B cell (primary cell): Measurements from ENCODE around the gene TBC1D1. TPM values are rescaled to one million over a fixed set of nuclear protein-coding genes. Genes with fewer than 3 reads are reported as not detected.

Experiments
- ATAC-seq: fragments of 200-7000 bp; cut with Tn5 transposase; one replicate; pipeline ENCODE4 v1.10.0; 2021; ENCODE audit warnings: low read depth, mild to moderate bottlenecking, moderate number of reproducible peaks, moderate library complexity
- CTCF ChIA-PET: fragments of 350-600 bp; sonication (Branson Sonifier 250); formaldehyde crosslinking; loops from one replicate; lab custom pipeline; 2021; ENCODE audit warnings: antibody characterized with exemption, inconsistent platforms; lab: Charles Lee
- POLR2A ChIA-PET: fragments of 350-600 bp; sonication (Branson Sonifier 250); formaldehyde crosslinking; loops from one replicate; lab custom pipeline; 2021; ENCODE audit warnings: antibody characterized with exemption; lab: Charles Lee
- DNase-seq: peaks from one replicate; pipeline ENCODE4 v3.0.0; 2013
- H2AFZ ChIP-seq: 2 replicates; pipeline ENCODE4 v1.6.1; 2012; ENCODE audit warnings: mild to moderate bottlenecking, low read depth, low read length; ENCODE audit not compliant: insufficient read depth, poor library complexity, severe bottlenecking
- H3K27ac ChIP-seq, 2 donors: 1 replicate in 1 of 2; 2 replicates in 1 of 2; pipeline ENCODE4 v1.5.1; 2012 to 2013; ENCODE audit warnings: low read length in 2 of 2, mild to moderate bottlenecking in 2 of 2, moderate library complexity in 1 of 2
- H3K27me3 ChIP-seq, 4 experiments: fragments of 200-600 bp in 1 of 4; sonication (generic) in 1 of 4; replicated peaks in 1 of 4; 1 replicate in 2 of 4; 2 replicates in 2 of 4; pipeline versions ENCODE4 v1.6.1 to v1.7.0; 2013 to 2016; ENCODE audit warnings: low read length in 3 of 4, mild to moderate bottlenecking in 2 of 4, mixed read lengths in 1 of 4, moderate library complexity in 1 of 4; ENCODE audit not compliant: insufficient read depth in 4 of 4, control insufficient read depth in 3 of 4; ENCODE audit errors: control extremely low read depth in 1 of 4
- H3K36me3 ChIP-seq, 2 experiments: replicated peaks in 1 of 2; 1 replicate in 1 of 2; 2 replicates in 1 of 2; pipeline versions ENCODE4 v1.6.1 to v1.7.1; 2013; ENCODE audit warnings: low read length in 1 of 2; ENCODE audit not compliant: insufficient read depth in 2 of 2, control insufficient read depth in 1 of 2; ENCODE audit errors: control extremely low read depth in 1 of 2, extremely low read depth in 1 of 2
- H3K4me1 ChIP-seq, 2 donors: fragments of 200-600 bp in 1 of 2; sonication (generic) in 1 of 2; 1 replicate in 1 of 2; 2 replicates in 1 of 2; pipeline versions ENCODE4 v1.5.1 to v1.6.1; 2013 to 2017; ENCODE audit warnings: low read length in 2 of 2; ENCODE audit not compliant: control insufficient read depth in 2 of 2, insufficient read depth in 2 of 2
- H3K4me2 ChIP-seq: replicated peaks from 2 replicates; pipeline ENCODE3; 2012; ENCODE audit warnings: mild to moderate bottlenecking, low read depth, low read length; ENCODE audit not compliant: poor library complexity, severe bottlenecking
- H3K4me3 ChIP-seq, 5 experiments: fragments of 200-600 bp in 1 of 5; sonication (generic) in 1 of 5; 1 replicate in 3 of 5; 2 replicates in 2 of 5; pipeline versions ENCODE4 v1.5.1 to v1.7.0; 2011 to 2016; ENCODE audit warnings: low read length in 4 of 5, mild to moderate bottlenecking in 4 of 5, low read depth in 2 of 5, control low read depth in 1 of 5, moderate library complexity in 1 of 5; ENCODE audit not compliant: insufficient read depth in 1 of 5; ENCODE audit errors: control extremely low read depth in 1 of 5, extremely low read depth in 1 of 5
- H3K79me2 ChIP-seq: fragments of 200-600 bp; sonication (generic); one replicate; pipeline ENCODE4 v1.6.0; 2016; ENCODE audit warnings: low read length; ENCODE audit not compliant: control insufficient read depth, insufficient read depth
- H3K9ac ChIP-seq: fragments of 200-600 bp; sonication (generic); 2 replicates; pipeline ENCODE4 v1.6.1; 2017; ENCODE audit warnings: mild to moderate bottlenecking, low read length, moderate library complexity
- H3K9me3 ChIP-seq, 3 donors: one replicate each; pipeline versions ENCODE4 v1.6.1 to v1.7.1; 2013; ENCODE audit warnings: low read length in 2 of 3; ENCODE audit not compliant: control insufficient read depth in 2 of 3, insufficient read depth in 1 of 3; ENCODE audit errors: control extremely low read depth in 1 of 3
- H4K20me1 ChIP-seq: 2 replicates; pipeline ENCODE4 v1.6.0; 2012; ENCODE audit warnings: mild to moderate bottlenecking, low read length; ENCODE audit not compliant: insufficient read depth, control insufficient read depth, poor library complexity, severe bottlenecking
- H3K27ac Mint-ChIP-seq: one replicate; pipeline ENCODE4 v1.8.0; 2021; ENCODE audit warnings: mixed read lengths
- H3K27me3 Mint-ChIP-seq: one replicate; pipeline ENCODE4 v1.8.0; 2021; ENCODE audit warnings: mixed read lengths
- H3K4me1 Mint-ChIP-seq: one replicate; pipeline ENCODE4 v1.8.0; 2021; ENCODE audit warnings: mixed read lengths
- H3K4me3 Mint-ChIP-seq: one replicate; pipeline ENCODE4 v1.8.0; 2021; ENCODE audit warnings: mixed read lengths
- H3K9me3 Mint-ChIP-seq: one replicate; pipeline ENCODE4 v1.8.0; 2022; ENCODE audit warnings: mixed read lengths; ENCODE audit not compliant: insufficient read depth
- EZH2 ChIP-seq: IDR thresholded peaks from 2 replicates; pipeline ENCODE4 v1.6.1; 2012; ENCODE audit warnings: borderline replicate concordance, low read depth, mild to moderate bottlenecking, moderate library complexity, low read length; ENCODE audit not compliant: insufficient read depth, poor library complexity, severe bottlenecking
- WGBS: methylation state at CpG from one replicate; pipeline ENCODE4 v1.1.5; 2013; ENCODE audit warnings: missing lambda C conversion rate; ENCODE audit not compliant: insufficient coverage; 5-methylcytosine and 5-hydroxymethylcytosine counted together
- intact Hi-C: fragments of 100-400 bp; cut with micrococcal nuclease; formaldehyde crosslinking; loops from one replicate; pipeline ENCODE4 v1.10.0; 2022
- polyA plus RNA-seq: library from polyadenylated mRNA; depleted of rRNA; stranded (reverse); fragments of >200 nt; gene quantifications from 2 replicates; pipeline ENCODE4 v1.2.3, GENCODE V29; 2012
- total RNA-seq, 2 donors: library from RNA; stranded (reverse); fragments of 120-200 nt in 1 of 2; gene quantifications; 1 replicate in 1 of 2; 2 replicates in 1 of 2; pipeline versions ENCODE4 v1.2.3 to v1.2.4, GENCODE V29; 2013 to 2022
- TF ChIP-seq, protein P1 (sequence below): fragments of 200-600 bp; IDR thresholded peaks from one replicate; pipeline ENCODE4 v1.8.0; 2022; ENCODE audit warnings: antibody characterized with exemption, mild to moderate bottlenecking

Gene TBC1D1
- total and polyA plus RNA-seq, 2 donors (not counting 1 experiment from before 2014, with no cell fraction given), result 88.2 to 98.7 TPM

GRCh38 chr4:38179690-38180377, 288.9 kb downstream of the TBC1D1 start:
- Mint-ChIP-seq H3K4me3 (no peak overlapping the region), H3K9me3 (no peaks in the 10 kb centered on the region), H3K27me3 (peaks cover 6% of the 10 kb centered on the region), H3K4me1 (peaks cover 29% of the 10 kb centered on the region), H3K27ac (no peak overlapping the region)
- intact Hi-C loops, result loop anchor here (1.0 to 5.0 kb wide), 9 partner anchors 48 to 957 kb away; partner anchors contain the start of gene TLR6
- H3K4me3 ChIP-seq, result no peak overlapping the region
- CTCF ChIA-PET, result interaction anchor here (0.6 to 10.7 kb wide), 77 partner anchors 8 to 1002 kb away, joined by 3 to 297 read pairs (median 4); partner anchors contain the start of genes FAM114A1, TLR1 and TLR10
- H3K79me2 ChIP-seq, result no peaks in the 10 kb centered on the region
- peaks cover 0 to 5% (median 0%) of the 10 kb centered on the region in 3 donors for H3K9me3 ChIP-seq
- H4K20me1 ChIP-seq, result no peaks in the 10 kb centered on the region
- ATAC-seq (peak; percentile 80), DNase-seq (peak; percentile 79)
- no peak overlapping the region for H3K27ac ChIP-seq
- no peak overlapping the region for H2AFZ ChIP-seq
- H3K4me2 ChIP-seq, result no peak overlapping the region
- peaks cover 24 to 31% of the 10 kb centered on the region in 2 donors for H3K4me1 ChIP-seq
- H3K36me3 ChIP-seq, result no peaks in the 10 kb centered on the region
- TF ChIP-seq, protein P1, sequence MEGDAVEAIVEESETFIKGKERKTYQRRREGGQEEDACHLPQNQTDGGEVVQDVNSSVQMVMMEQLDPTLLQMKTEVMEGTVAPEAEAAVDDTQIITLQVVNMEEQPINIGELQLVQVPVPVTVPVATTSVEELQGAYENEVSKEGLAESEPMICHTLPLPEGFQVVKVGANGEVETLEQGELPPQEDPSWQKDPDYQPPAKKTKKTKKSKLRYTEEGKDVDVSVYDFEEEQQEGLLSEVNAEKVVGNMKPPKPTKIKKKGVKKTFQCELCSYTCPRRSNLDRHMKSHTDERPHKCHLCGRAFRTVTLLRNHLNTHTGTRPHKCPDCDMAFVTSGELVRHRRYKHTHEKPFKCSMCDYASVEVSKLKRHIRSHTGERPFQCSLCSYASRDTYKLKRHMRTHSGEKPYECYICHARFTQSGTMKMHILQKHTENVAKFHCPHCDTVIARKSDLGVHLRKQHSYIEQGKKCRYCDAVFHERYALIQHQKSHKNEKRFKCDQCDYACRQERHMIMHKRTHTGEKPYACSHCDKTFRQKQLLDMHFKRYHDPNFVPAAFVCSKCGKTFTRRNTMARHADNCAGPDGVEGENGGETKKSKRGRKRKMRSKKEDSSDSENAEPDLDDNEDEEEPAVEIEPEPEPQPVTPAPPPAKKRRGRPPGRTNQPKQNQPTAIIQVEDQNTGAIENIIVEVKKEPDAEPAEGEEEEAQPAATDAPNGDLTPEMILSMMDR, result peak; percentile 99
- no peak for TF ChIP-seq EZH2
- H3K9ac ChIP-seq, result no peak overlapping the region
- H3K27me3 ChIP-seq, result peaks cover 0 to 6% (median 1%) of the 10 kb centered on the region in 4 experiments
- WGBS, result 93% methylated on average over 4 of the region's 6 CpGs
- POLR2A ChIA-PET, result interaction anchor here (1.0 kb wide), 1 partner anchor 497 kb away, joined by 3 read pairs; no protein-coding TSS in a partner anchor

GRCh38 chr4:38180456-38180855, 289.6 kb downstream of the TBC1D1 start:
- H3K4me1 ChIP-seq, result peaks cover 24 to 28% of the 10 kb centered on the region in 2 donors
- no peak overlapping the region for H3K9ac ChIP-seq
- Mint-ChIP-seq H3K27ac (no peak overlapping the region), H3K4me3 (no peak overlapping the region), H3K9me3 (no peaks in the 10 kb centered on the region), H3K27me3 (peaks cover 3% of the 10 kb centered on the region), H3K4me1 (peaks cover 27% of the 10 kb centered on the region)
- H3K9me3 ChIP-seq, result peaks cover 0 to 5% (median 0%) of the 10 kb centered on the region in 3 donors
- ATAC-seq (no peak), DNase-seq (no peak)
- no peak overlapping the region for H3K4me3 ChIP-seq
- intact Hi-C loops, result no loop called here
- no peak overlapping the region for H3K4me2 ChIP-seq
- WGBS, result 65% methylated on average over 2 of the region's 2 CpGs
- POLR2A ChIA-PET, result interaction anchor here (1.0 kb wide), 2 partner anchors 496 to 687 kb away, joined by 3 read pairs; partner anchors contain the start of gene FAM114A1
- CTCF ChIA-PET, result interaction anchor here (0.8 to 10.7 kb wide), 46 partner anchors 13 to 1001 kb away, joined by 3 to 297 read pairs (median 5); partner anchors contain the start of genes FAM114A1, TLR1 and TLR10
- no peaks in the 10 kb centered on the region for H4K20me1 ChIP-seq
- H3K79me2 ChIP-seq, result no peaks in the 10 kb centered on the region
- no peak for TF ChIP-seq EZH2
- TF ChIP-seq, protein P1, result no peak
- H3K27ac ChIP-seq, result no peak overlapping the region
- no peaks in the 10 kb centered on the region for H3K36me3 ChIP-seq
- H3K27me3 ChIP-seq, result no peaks in the 10 kb centered on the region
- no peak overlapping the region for H2AFZ ChIP-seq
